Body of pancreas (tissue), 4 donors: Measurements from ENCODE around the gene VCAM1.

Experiments used
- CTCF ChIP-seq, 7 experiments: fragments of 450-650 bp in 4 of 7; fragments of 200-600 bp in 3 of 7; sonication (generic) in 3 of 7; IDR thresholded peaks; one replicate each; pipeline ENCODE4 v1.5.1; 2016 to 2019; ENCODE audit warnings: antibody characterized with exemption in 7 of 7
- POLR2A ChIP-seq, 3 donors: fragments of 450-650 bp; IDR thresholded peaks; one replicate each; pipeline ENCODE4 v1.6.1; 2016; ENCODE audit warnings: antibody characterized with exemption in 3 of 3, mild to moderate bottlenecking in 2 of 3

DNA sequence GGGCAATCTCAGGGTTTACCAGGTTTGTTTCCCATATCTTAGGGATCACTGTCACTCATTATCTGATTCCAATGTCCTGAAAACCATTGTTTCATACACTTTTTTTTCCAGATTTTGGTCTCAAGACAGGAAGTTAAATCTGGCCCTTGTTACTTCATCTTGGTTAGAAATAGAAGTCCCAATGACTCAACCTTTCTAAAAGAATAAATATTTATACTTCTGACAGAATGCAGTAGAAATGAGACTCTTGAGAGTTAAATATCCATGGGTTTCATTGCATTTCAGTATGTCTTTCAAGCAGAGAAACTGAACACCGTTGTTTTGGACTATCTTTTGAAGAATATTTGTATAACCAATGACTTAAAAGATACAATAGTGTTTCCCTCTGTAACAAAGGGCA lies 19.8 kb upstream of the VCAM1 start:
- TF ChIP-seq POLR2A (IDR thresholded peaks at IDR 0.05), result no peak
- no peak for TF ChIP-seq CTCF (IDR thresholded peaks at IDR 0.05)
